BE2C (cell line): Measurements from ENCODE around the gene PC.

ENCODE experiments used
- DNase-seq: peaks from one replicate; pipeline ENCODE4 v3.0.0-alpha.2; 2020
- H3K27me3 ChIP-seq: fragments of 250-450 bp; sonication (Bioruptor Pico); 2 replicates; pipeline ENCODE4 v1.5.1; 2020; ENCODE audit warnings: mild to moderate bottlenecking
- H3K36me3 ChIP-seq: fragments of 250-450 bp; sonication (Bioruptor Pico); 2 replicates; pipeline ENCODE4 v1.5.1; 2020; ENCODE audit warnings: mild to moderate bottlenecking
- H3K4me1 ChIP-seq: fragments of 250-450 bp; sonication (Bioruptor Pico); 2 replicates; pipeline ENCODE4 v1.5.1; 2020
- H3K4me3 ChIP-seq: 2 replicates; pipeline ENCODE4 v1.5.1; 2011; ENCODE audit warnings: low read depth, low read length
- H3K9me3 ChIP-seq: fragments of 250-450 bp; sonication (Bioruptor Pico); 2 replicates; pipeline ENCODE4 v1.5.1; 2020
- CTCF ChIP-seq: IDR thresholded peaks from 2 replicates; pipeline ENCODE4 v1.5.1; 2012; ENCODE audit warnings: mild to moderate bottlenecking, low read depth, low read length

The PC gene

GRCh38 chr11:66920978-66921784 lies 37.0 kb downstream of the PC start:
- Histone ChIP-seq H3K4me1 (peaks cover 17% of the 10 kb centered on the region), H3K9me3 (no peaks in the 10 kb centered on the region; the same call in 1 of the 2 replicates), H3K36me3 (no peaks in the 10 kb centered on the region; the same call in none of the 2 replicates), H3K27me3 (no peaks in the 10 kb centered on the region), H3K4me3 (no peak overlapping the region)
- no peak for DNase-seq
- no peak for TF ChIP-seq CTCF

- H3K4me3 ChIP-seq: no peak overlapping the region
- H3K27me3 ChIP-seq: no peaks in the 10 kb centered on the region
- no peak for DNase-seq
- H3K4me1 ChIP-seq: peaks cover 4% of the 10 kb centered on the region
- TF ChIP-seq CTCF: no peak
- H3K36me3 ChIP-seq: no peaks in the 10 kb centered on the region; the same call in none of the 2 replicates
- H3K9me3 ChIP-seq: no peaks in the 10 kb centered on the region; the same call in 1 of the 2 replicates
Observed at GRCh38 chr11:66919923-66920322, 38.3 kb downstream of the PC start.

GRCh38 chr11:66918741-66919140 lies 39.4 kb downstream of the PC start:
- Histone ChIP-seq H3K27me3 (no peaks in the 10 kb centered on the region), H3K36me3 (no peaks in the 10 kb centered on the region; the same call in none of the 2 replicates), H3K4me1 (no peaks in the 10 kb centered on the region), H3K4me3 (no peak overlapping the region), H3K9me3 (no peaks in the 10 kb centered on the region)
- no peak for DNase-seq
- no peak for TF ChIP-seq CTCF

- no peaks in the 10 kb centered on the region for H3K9me3 ChIP-seq
- no peak for DNase-seq
- no peak for TF ChIP-seq CTCF
- H3K36me3 ChIP-seq: no peaks in the 10 kb centered on the region; the same call in none of the 2 replicates
- H3K4me3 ChIP-seq: no peak overlapping the region
- no peaks in the 10 kb centered on the region for H3K27me3 ChIP-seq
- no peaks in the 10 kb centered on the region for H3K4me1 ChIP-seq
Observed at GRCh38 chr11:66915866-66916265, 42.3 kb downstream of the PC start.

GRCh38 chr11:66915046-66915832 lies 42.9 kb downstream of the PC start:
- no peak for DNase-seq
- TF ChIP-seq CTCF: no peak; the same call in 1 of the 2 replicates
- no peak overlapping the region for H3K4me3 ChIP-seq
- H3K9me3 ChIP-seq: no peaks in the 10 kb centered on the region
- H3K36me3 ChIP-seq: peaks cover under 1% of the 10 kb centered on the region
- H3K4me1 ChIP-seq: no peaks in the 10 kb centered on the region
- H3K27me3 ChIP-seq: no peaks in the 10 kb centered on the region

- H3K36me3 ChIP-seq: peaks cover 3% of the 10 kb centered on the region; the same call in 1 of the 2 replicates
- no peaks in the 10 kb centered on the region for H3K9me3 ChIP-seq
- no peak for TF ChIP-seq CTCF
- no peak overlapping the region for H3K4me3 ChIP-seq
- DNase-seq: no peak
- H3K27me3 ChIP-seq: no peaks in the 10 kb centered on the region
- no peaks in the 10 kb centered on the region for H3K4me1 ChIP-seq
Observed at GRCh38 chr11:66914505-66914904, 43.7 kb downstream of the PC start.
